ENCODE measurements around the gene DLK1.

DLK1 gene

DNA sequence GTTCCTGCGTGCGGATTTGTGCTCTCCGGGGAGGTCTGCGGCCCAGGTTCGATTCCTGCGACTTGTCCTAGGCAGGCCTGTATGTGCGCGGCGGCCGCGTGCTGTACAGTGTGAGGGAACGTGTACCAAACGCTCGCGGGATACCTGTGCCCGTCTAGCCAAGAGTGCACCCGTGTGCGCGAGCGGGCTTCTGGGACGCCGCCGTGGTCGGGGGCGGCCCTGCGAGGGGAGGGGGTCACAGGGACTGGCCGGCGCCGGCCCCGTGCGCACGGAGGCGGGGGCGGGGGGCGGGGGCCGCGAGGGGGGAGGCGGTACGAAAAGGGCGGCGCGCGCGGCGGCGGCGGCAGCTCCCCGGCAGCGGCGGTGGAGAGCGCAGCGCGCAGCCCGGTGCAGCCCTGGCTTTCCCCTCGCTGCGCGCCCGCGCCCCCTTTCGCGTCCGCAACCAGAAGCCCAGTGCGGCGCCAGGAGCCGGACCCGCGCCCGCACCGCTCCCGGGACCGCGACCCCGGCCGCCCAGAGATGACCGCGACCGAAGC is at the start of gene DLK1:
DLK1 (plus strand) TSS at position 343 of the 536 bp plus-strand sequence; CDS start at position 520, 177 bp downstream.
- DNase-seq, result peak in 1 of 2 experiments; percentile 59

GRCh38 chr14:100677152-100677551 is 49.5 kb upstream of the DLK1 start:
- DNase-seq, result no peak

DNA sequence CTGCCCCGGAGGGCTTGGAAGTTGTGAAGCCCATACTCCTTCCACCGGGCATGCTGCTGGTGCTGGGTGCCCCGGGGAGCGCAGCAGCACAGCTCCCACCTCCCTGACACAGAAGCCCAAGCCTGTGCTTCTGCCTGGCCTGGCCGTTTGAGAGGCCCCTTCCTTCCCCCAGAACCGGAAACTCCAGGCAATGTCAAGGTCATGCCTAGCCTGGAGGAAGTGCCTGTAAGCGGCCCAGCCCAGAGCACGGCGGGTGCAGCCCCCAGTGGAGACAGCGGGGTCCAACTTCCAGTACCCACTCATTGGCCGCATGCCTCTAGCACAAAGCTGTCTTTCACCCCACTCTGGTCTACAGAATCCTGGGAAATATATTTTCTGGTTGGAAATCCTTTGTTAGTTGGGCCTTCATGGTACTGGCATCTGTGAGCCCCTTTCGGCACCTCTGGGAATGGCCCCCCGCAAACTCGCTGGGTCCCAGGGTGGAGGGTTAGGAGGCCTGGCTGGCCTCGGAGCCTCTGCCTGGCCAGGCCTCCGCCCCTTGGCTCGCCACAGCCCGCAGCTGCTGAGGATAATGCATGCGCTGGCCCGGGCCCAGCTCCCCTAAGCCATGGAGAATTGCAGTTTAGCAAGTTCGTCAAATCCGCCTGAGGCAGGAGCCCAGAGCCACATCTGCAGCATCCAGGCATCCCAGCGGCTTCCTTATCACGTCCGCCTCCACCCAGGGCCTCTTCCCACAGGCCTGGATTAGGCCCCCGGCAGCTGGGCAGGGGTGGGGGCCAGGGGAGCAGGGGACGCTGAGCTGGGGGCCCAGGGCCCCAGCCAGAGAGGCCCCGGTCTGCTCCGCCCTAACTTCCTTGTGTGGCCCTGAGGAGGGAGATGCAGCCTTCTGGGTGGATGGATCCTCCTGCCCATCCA is 48.9 kb upstream of the DLK1 start:
- DNase-seq, result peak in 1 of 2 experiments; percentile 31

DNA sequence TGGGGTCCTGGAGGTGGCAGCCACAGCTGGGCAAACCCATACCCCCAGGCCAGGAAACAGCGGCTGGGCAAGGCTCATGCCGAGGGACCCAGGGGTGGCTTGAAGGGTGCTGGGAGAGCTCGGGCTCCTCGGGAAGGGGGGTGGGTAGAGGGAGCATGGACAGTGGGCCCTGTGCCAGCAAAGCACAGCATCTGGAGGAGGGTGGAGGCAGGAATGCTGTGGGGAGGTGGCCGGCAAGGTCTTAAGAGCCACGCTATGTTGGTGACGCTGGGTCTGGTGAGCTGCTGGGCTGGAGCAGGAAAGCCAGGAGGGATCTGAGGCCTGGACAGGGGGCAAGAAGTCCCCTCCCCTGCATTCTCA is 48.2 kb upstream of the DLK1 start:
- peak in 1 of 2 experiments; percentile 31 for DNase-seq

- DNase-seq, result no peak
Measured at GRCh38 chr14:100679153-100679552, 47.5 kb upstream of the DLK1 start.

DNA sequence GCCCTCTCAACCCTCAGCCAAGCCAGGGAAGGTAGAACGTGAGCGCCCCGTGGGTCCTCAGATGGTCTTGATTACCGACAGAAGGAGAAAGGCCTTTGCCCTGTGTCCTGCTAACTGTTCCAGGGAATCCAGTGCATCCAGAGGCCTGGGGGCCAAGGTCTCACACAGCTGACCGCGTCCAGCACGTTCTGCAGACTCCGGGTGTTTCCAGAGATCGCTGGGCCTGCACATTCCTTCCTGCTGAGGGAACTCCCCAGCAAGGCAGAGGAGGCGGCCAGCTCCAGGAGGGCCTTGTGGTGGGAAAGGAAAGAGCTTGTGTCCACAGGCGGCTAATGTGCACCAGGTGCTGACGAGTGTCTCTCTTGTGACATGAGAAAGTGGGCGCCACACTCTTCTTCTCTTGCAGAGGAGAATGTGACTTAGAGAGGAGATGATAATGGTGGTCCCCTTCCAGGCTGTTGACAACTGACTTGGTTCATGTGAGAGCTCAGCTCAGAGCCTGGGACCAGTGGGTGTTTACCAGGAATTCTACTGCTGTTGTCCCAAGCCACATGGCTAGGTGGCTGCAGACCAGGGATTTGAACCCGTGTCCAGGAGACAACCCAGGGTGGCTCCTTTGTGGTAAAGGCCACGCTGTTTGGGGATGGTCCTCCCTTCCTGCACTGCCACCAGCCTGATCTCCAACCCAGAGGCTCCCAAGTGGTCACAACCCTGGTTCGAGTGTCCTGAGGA is 46.8 kb upstream of the DLK1 start:
- no peak for DNase-seq

- DNase-seq, result no peak
Measured at GRCh38 chr14:100680439-100681051, 46.1 kb upstream of the DLK1 start.

- no peak for DNase-seq
Measured at GRCh38 chr14:100681111-100681510, 45.6 kb upstream of the DLK1 start.

DNA sequence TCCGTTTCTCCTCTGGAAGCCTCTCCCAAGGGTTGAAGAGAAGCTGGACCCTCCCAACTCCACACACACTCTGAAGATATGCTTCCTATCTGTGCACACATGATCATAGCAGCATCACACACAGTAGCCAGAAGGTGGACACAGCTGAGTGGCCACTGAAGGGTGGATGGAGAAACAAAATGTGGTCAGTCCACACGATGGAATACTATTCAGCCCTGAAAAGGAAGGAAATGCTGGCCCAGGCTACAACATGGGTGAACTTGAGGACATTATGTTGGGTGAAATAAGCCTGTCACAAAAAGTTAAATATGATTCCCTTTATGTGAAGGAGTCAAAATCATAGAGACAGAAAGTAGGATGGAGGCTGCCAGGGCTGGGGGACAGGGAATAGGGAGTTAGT is 43.9 kb upstream of the DLK1 start:
- DNase-seq, result no peak

- DNase-seq, result no peak
Measured at GRCh38 chr14:100683578-100683977, 43.1 kb upstream of the DLK1 start.

DNA sequence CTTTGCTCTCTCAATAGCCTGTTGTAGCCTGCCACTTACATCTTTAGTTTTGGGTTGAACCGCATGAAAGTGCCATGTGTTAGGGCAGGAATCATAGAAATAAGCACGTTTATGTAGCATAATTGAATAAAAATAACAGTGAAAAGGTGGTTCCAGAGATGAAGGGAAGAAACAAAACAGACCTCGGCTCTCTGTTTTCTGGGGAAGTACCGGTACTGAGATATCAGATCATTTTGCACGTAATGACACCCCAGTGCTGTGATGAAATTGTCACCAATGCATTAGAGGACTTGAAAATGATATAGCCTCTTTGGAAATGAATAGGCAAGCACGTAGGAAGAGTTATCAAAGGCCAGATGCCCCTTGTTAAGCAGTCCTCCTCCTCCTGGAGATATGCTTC is 42.5 kb upstream of the DLK1 start:
- DNase-seq, result no peak

DNA sequence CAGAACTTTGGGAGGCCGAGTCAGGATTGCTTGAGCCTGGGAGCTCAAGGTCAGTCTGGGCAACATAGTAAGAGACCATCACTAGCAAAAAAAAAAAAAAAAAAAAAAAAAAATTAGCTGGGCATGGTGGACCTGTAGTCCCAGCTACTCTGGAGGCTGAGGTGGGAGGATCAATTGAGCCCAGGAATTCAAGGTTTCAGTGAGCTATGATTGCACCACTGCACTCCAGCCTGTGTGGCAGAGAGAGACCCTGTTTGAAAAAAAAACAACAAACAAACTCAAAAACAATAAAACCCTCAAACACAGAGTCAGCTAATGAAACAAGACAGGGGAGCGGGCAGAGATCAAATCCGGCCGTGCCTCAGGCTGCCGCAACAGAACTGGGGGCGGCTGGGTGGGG is 41.7 kb upstream of the DLK1 start:
- DNase-seq, result no peak

DNA sequence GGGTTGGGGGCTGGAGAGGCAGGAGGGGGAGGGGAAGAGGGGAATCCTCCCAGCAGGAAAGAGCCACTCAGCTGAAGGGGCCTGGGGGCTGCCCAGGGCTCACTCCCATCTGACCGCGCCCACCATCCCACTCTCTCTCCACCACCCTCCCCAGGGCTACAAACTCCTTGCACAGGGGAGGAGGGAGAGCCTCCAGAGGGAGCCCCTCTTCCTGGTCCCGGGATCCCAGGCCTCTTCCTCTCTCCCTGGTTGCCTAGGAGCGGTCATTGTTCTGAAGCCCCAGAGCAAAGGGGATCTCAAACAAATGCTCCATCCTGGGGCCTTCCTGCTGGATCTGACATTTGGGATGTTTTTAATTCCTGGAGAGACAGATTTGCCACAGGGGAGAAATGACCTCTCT is 39.8 kb upstream of the DLK1 start:
- DNase-seq, result no peak

DNA sequence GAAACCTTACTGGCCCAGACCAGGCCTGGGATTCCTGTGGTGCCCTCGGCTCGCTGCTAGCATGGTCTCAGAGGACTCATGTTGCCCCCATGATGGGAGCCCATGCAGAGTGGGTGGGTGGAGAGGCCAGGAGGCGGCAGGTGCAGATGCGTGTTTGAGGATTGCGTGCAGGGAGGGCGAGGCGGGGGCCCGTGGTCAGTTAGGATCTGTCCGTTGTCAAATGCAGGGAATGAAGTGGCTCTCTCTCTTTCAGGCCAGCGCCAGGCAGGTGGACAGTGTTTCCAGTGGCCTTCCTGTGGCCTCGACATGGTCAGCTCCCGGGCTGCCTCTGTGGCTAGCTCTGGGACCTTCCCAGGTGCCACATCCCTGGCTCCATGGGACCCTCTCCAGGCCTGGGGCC is 39.3 kb upstream of the DLK1 start:
- no peak for DNase-seq

DNA sequence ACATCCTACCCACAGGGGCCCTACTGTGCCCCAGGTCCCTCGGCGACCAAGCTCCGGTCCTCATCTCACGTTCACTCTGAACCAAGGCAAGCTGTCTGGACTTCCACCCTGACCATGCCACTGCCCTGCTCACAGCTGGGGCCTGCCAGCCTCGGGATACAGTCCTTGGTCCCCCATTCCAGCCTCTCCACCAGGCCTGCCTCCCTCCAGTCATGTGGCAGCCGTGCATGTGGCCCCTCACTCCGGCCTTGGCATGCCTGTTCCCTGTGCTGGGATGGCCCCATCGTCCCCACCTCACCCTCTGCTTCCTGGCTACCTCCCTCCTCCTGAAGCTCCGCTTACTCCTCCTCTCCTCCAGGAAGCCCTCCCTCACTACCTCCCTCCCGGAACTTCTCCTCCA is 38.6 kb upstream of the DLK1 start:
- DNase-seq, result no peak

DNA sequence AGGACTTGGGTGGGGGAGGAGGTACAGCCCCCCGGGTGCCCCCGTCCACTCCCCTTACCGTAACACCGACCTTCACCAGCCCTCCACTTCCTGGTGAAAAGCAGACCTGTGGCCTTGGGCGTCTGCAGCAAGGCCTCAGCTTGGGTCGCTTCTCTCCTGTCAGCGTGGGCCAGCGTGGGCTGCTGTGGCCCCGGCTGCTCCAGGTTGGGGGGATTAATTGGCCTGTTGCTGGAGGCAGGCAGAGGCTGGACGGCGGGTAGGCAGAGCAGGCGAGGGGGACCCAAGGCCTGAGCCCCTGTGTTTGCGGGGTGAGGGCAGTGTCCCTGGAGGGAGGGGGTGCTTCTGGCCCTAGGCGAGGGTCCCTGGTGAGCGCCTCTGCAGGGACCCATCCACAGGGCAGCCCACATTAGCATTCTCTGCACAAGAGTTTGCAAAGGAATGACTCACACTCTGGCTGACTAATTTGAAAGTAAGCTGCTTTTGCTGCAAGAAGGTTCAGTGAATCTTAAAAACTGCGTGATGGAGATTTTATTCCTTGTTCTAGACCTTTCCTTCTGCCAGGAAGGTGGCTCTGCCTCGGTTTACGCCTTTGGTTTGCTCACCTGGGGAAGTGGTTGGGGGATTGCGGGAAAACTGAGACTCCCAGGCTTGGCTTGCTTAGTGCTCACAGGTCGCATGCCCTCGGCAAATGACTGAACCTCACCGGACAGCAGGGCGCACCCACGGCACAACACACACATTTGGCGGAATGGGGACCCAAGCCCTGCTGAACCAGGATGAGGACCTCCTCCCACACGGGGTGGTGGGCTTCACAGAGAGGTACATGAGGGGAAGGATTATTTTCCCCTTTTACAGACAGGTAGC is 37.9 kb upstream of the DLK1 start:
- no peak for DNase-seq

GRCh38 chr14:100690672-100691071 is 36.0 kb upstream of the DLK1 start:
- DNase-seq, result no peak

- peak; percentile 18 to 43 for DNase-seq
Measured at GRCh38 chr14:100691395-100692056, 35.2 kb upstream of the DLK1 start.

DNA sequence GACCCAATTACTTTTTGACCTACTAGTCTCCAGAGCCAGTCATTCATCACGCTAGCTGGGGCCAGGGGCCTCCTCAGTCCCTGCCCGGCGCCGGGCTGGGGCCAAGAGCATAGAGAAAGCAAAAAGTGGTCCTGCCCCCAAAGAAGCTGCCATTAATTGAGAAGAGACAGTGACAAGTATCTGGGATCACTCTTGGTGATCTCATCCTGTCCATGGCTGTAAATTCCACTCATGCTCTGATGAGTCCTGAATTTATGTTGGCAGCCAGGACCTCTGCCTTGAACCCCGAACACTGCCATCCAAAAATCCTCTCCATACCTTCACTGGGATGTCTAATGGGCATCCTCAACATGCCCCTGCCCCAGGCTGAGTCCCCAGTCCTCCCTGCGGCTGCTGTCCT is 34.4 kb upstream of the DLK1 start:
- DNase-seq, result no peak

- peak in 1 of 2 experiments; percentile 61 for DNase-seq
Measured at GRCh38 chr14:100692859-100693558, 33.7 kb upstream of the DLK1 start.
